ENCODE measurements around the gene LNPK. TPM values are rescaled to one million over a fixed set of nuclear protein-coding genes. Genes with fewer than 3 reads are reported as not detected.

Gene LNPK
- total and polyA plus RNA-seq, 4 donors: 4.7 to 48.2 (median 16.7) TPM

DNA sequence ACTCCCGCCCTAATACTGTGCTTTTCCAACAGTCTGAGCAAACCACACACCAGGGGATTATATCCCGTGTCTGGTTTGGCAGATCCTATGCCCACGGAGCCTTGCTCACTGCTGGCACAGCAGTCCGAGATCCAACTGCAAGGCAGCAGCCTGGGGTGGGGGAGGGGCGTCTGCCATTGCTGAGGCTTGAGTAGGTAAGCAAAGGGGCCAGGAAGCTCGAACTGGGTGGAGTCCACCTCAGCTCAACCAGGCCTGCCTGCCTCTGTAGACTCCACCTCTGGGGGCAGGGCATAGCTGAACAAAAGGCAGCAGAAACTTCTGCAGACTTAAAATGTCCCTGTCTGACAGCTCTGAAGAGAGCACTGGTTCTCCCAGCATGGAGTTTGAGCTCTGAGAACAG is 44.2 kb downstream of the LNPK start:
- Histone ChIP-seq H3K4me3 (no peak overlapping the region), H3K36me3 (ENCODE audit: control insufficient read depth in 4 of 4, insufficient read depth in 4 of 4, low read length in 4 of 4) (peaks cover 0 to 9% (median 7%) of the 10 kb centered on the region in 4 donors), H3K4me1 (ENCODE audit: control insufficient read depth in 5 of 5, insufficient read depth in 5 of 5, low read length in 5 of 5) (peaks cover 0 to 21% (median 0%) of the 10 kb centered on the region in 5 donors), H3K9ac (ENCODE audit: insufficient read depth in 1 of 2, low read length in 2 of 2) (no peak overlapping the region), H3K27me3 (ENCODE audit: control insufficient read depth in 3 of 3, insufficient read depth in 3 of 3, low read length in 2 of 3) (no peaks in the 10 kb centered on the region), H3K27ac (ENCODE audit: low read depth in 1 of 2, low read length in 1 of 2) (no peak overlapping the region), H3K9me3 (ENCODE audit: control insufficient read depth in 4 of 4, insufficient read depth in 3 of 4, low read length in 3 of 4) (no peaks in the 10 kb centered on the region)
- WGBS, 2 donors: 96 to 97% methylated on average over 6 of the region's 6 CpGs
- ATAC-seq (ENCODE audit: insufficient read depth, low FRiP score) (no peak), DNase-seq (no peak)
- TF ChIP-seq, protein P1, sequence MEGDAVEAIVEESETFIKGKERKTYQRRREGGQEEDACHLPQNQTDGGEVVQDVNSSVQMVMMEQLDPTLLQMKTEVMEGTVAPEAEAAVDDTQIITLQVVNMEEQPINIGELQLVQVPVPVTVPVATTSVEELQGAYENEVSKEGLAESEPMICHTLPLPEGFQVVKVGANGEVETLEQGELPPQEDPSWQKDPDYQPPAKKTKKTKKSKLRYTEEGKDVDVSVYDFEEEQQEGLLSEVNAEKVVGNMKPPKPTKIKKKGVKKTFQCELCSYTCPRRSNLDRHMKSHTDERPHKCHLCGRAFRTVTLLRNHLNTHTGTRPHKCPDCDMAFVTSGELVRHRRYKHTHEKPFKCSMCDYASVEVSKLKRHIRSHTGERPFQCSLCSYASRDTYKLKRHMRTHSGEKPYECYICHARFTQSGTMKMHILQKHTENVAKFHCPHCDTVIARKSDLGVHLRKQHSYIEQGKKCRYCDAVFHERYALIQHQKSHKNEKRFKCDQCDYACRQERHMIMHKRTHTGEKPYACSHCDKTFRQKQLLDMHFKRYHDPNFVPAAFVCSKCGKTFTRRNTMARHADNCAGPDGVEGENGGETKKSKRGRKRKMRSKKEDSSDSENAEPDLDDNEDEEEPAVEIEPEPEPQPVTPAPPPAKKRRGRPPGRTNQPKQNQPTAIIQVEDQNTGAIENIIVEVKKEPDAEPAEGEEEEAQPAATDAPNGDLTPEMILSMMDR (IDR thresholded peaks at IDR 0.05; ENCODE audit: control extremely low read depth, extremely low read depth): no peak

DNA sequence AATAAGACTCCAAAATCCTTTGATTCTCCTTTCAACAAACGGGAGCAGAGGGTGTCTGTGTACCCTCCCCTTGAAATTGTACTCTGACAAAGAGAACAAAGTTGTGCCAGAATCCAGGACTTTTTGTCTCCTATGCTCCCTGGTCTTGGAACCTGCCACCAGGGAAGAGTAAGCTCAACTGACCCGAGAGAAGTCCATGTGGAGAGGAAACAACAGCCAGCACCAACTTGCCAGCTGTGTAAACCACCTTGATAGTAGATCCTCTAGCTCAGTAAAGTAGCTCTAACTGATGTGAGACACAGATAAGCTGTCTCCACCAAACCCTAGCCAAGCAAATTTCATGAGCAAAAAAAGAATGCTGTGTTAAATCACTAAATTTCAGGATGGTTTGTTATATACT is 46.9 kb downstream of the LNPK start:
- Histone ChIP-seq H3K9ac (ENCODE audit: insufficient read depth in 1 of 2, low read length in 2 of 2) (no peak overlapping the region), H3K4me1 (ENCODE audit: control insufficient read depth in 5 of 5, insufficient read depth in 5 of 5, low read length in 5 of 5) (peaks cover 0 to 21% (median 0%) of the 10 kb centered on the region in 5 donors), H3K4me3 (no peak overlapping the region), H3K27ac (ENCODE audit: low read depth in 1 of 2, low read length in 1 of 2) (no peak overlapping the region), H3K9me3 (ENCODE audit: control insufficient read depth in 4 of 4, insufficient read depth in 3 of 4, low read length in 3 of 4) (no peaks in the 10 kb centered on the region), H3K27me3 (ENCODE audit: control insufficient read depth in 3 of 3, insufficient read depth in 3 of 3, low read length in 2 of 3) (no peaks in the 10 kb centered on the region), H3K36me3 (ENCODE audit: control insufficient read depth in 4 of 4, insufficient read depth in 4 of 4, low read length in 4 of 4) (peaks cover 0 to 10% (median 9%) of the 10 kb centered on the region in 4 donors)
- ATAC-seq (ENCODE audit: insufficient read depth, low FRiP score) (no peak), DNase-seq (peak; percentile 13 to 67 (median 38))
- TF ChIP-seq, protein P1 (IDR thresholded peaks at IDR 0.05; ENCODE audit: control extremely low read depth, extremely low read depth): no peak
- WGBS, 2 donors: 70 to 78% methylated on average over 2 of the region's 2 CpGs

DNA sequence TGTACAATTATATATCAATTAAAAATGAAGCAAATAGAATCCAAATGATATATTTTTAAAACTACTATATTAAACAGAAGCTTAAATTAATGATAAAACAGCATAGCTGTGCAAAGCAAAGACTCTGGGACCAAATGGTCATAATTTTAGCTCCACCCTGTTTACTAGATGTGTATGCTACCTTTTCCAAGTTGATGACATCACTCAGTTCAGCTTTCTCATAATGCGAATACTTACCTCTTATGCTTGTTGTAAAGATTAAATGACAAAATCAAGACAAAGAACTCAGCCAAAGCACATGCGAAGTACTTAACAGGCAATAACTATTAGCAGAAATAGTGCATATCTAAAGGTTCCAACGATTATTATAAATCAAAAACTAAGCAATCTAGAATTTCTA is 51.6 kb downstream of the LNPK start:
- TF ChIP-seq, protein P1 (IDR thresholded peaks at IDR 0.05; ENCODE audit: control extremely low read depth, extremely low read depth): no peak
- H3K27me3 ChIP-seq (ENCODE audit: control insufficient read depth in 3 of 3, insufficient read depth in 3 of 3, low read length in 2 of 3): no peaks in the 10 kb centered on the region
- H3K9ac ChIP-seq (ENCODE audit: insufficient read depth in 1 of 2, low read length in 2 of 2): no peak overlapping the region
- H3K4me3 ChIP-seq: no peak overlapping the region
- peaks cover 0 to 7% (median 5%) of the 10 kb centered on the region in 4 donors for H3K36me3 ChIP-seq (ENCODE audit: control insufficient read depth in 4 of 4, insufficient read depth in 4 of 4, low read length in 4 of 4)
- H3K27ac ChIP-seq (ENCODE audit: low read depth in 1 of 2, low read length in 1 of 2): no peak overlapping the region
- peaks cover 0 to 51% (median 0%) of the 10 kb centered on the region in 5 donors for H3K4me1 ChIP-seq (ENCODE audit: control insufficient read depth in 5 of 5, insufficient read depth in 5 of 5, low read length in 5 of 5)
- no peaks in the 10 kb centered on the region for H3K9me3 ChIP-seq (ENCODE audit: control insufficient read depth in 4 of 4, insufficient read depth in 3 of 4, low read length in 3 of 4)
- ATAC-seq (ENCODE audit: insufficient read depth, low FRiP score): no peak
- no peak for DNase-seq
- 97 to 98% methylated on average over 3 of the region's 3 CpGs for WGBS, 2 donors

DNA sequence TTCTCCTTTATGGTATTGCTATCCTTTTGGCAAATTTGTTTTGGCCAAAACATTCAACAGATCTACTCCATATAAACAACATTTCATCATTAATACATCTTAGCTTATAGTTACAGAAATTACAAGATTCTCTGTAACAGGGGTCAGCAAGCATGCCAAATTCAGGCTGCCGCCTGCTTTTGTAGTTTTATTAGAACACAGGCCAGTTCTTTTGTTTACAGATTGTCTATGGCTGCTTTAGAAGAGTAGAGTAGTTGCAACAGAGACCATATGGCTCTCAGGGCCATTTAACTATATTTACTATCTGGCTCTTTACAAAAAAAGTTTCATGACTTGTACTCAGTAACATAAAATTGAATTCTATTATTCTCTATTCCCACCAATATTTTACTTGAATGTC is 53.9 kb downstream of the LNPK start:
- TF ChIP-seq, protein P1 (IDR thresholded peaks at IDR 0.05; ENCODE audit: control extremely low read depth, extremely low read depth): no peak
- Histone ChIP-seq H3K27ac (ENCODE audit: low read depth in 1 of 2, low read length in 1 of 2) (no peak overlapping the region), H3K4me3 (no peak overlapping the region), H3K27me3 (ENCODE audit: control insufficient read depth in 3 of 3, insufficient read depth in 3 of 3, low read length in 2 of 3) (no peaks in the 10 kb centered on the region), H3K9ac (ENCODE audit: insufficient read depth in 1 of 2, low read length in 2 of 2) (no peak overlapping the region), H3K4me1 (ENCODE audit: control insufficient read depth in 5 of 5, insufficient read depth in 5 of 5, low read length in 5 of 5) (peaks cover 0 to 37% (median 0%) of the 10 kb centered on the region in 5 donors), H3K9me3 (ENCODE audit: control insufficient read depth in 4 of 4, insufficient read depth in 3 of 4, low read length in 3 of 4) (no peaks in the 10 kb centered on the region), H3K36me3 (ENCODE audit: control insufficient read depth in 4 of 4, insufficient read depth in 4 of 4, low read length in 4 of 4) (peaks cover 2 to 4% (median 3%) of the 10 kb centered on the region in 4 donors)
- WGBS, 2 donors: 71 to 82% methylated on average over 1 of the region's 1 CpG
- peak; percentile 87 to 97 (median 97) for DNase-seq
- no peak for ATAC-seq (ENCODE audit: insufficient read depth, low FRiP score)

All from lung (tissue), 12 donors.